H9 (cell line): Measurements from ENCODE around the gene LHPP. TPM values are rescaled to one million over a fixed set of nuclear protein-coding genes. Genes with fewer than 3 reads are reported as not detected.

ENCODE experiments used
- DNase-seq: peaks from one replicate; pipeline ENCODE4 v3.0.0-alpha.2; 2017
- H2AFZ ChIP-seq: one replicate; pipeline ENCODE4 v1.6.1; 2013; ENCODE audit warnings: mild to moderate bottlenecking, low read length, control low read depth, moderate library complexity
- H2AK5ac ChIP-seq: 2 replicates; pipeline ENCODE4 v1.6.1; 2013; ENCODE audit warnings: low read length, control low read depth, mixed read lengths; ENCODE audit not compliant: insufficient read length
- H2BK120ac ChIP-seq: one replicate; pipeline ENCODE4 v1.6.1; 2013; ENCODE audit warnings: low read depth, mild to moderate bottlenecking, low read length, control low read depth, inconsistent platforms; ENCODE audit not compliant: poor library complexity, severe bottlenecking
- H2BK12ac ChIP-seq: 2 replicates; pipeline ENCODE4 v1.6.1; 2013; ENCODE audit warnings: low read length, control low read depth, mixed read lengths, low read depth; ENCODE audit not compliant: insufficient read length
- H2BK15ac ChIP-seq: 2 replicates; pipeline ENCODE4 v1.6.1; 2013; ENCODE audit warnings: low read depth, low read length, control low read depth
- H2BK20ac ChIP-seq: one replicate; pipeline ENCODE4 v1.6.1; 2013; ENCODE audit warnings: low read depth, mild to moderate bottlenecking, low read length, control low read depth, inconsistent platforms; ENCODE audit not compliant: poor library complexity, severe bottlenecking
- H2BK5ac ChIP-seq: 2 replicates; pipeline ENCODE4 v1.6.1; 2013; ENCODE audit warnings: low read length, control low read depth, mixed read lengths; ENCODE audit not compliant: insufficient read length
- H3K14ac ChIP-seq: 2 replicates; pipeline ENCODE4 v1.6.1; 2013; ENCODE audit warnings: low read length, control low read depth; ENCODE audit not compliant: insufficient read depth
- H3K18ac ChIP-seq: 2 replicates; pipeline ENCODE4 v1.6.1; 2013; ENCODE audit warnings: low read depth, mild to moderate bottlenecking, mixed read lengths, low read length, control low read depth; ENCODE audit not compliant: insufficient read length
- H3K23ac ChIP-seq: 2 replicates; pipeline ENCODE4 v1.6.1; 2013; ENCODE audit warnings: low read length, control low read depth, mixed read lengths, low read depth; ENCODE audit not compliant: insufficient read length
- H3K23me2 ChIP-seq: 2 replicates; pipeline ENCODE4 v1.6.1; 2013; ENCODE audit warnings: low read depth, mild to moderate bottlenecking, mixed read lengths, low read length, control low read depth; ENCODE audit not compliant: insufficient read length, poor library complexity, severe bottlenecking
- H3K27ac ChIP-seq: 2 replicates; pipeline ENCODE4 v1.5.1; 2013; ENCODE audit warnings: low read length, control low read depth, mixed read lengths, low read depth; ENCODE audit not compliant: insufficient read length
- H3K27me3 ChIP-seq: 2 replicates; pipeline ENCODE4 v1.6.1; 2013; ENCODE audit warnings: low read length, control low read depth, inconsistent platforms; ENCODE audit not compliant: insufficient read depth
- H3K4ac ChIP-seq: 2 replicates; pipeline ENCODE4 v1.6.1; 2013; ENCODE audit warnings: low read depth, mild to moderate bottlenecking, control low read depth, inconsistent platforms, low read length, moderate library complexity
- H3K4me1 ChIP-seq: 2 replicates; pipeline ENCODE4 v1.6.1; 2013; ENCODE audit warnings: low read length, control low read depth, inconsistent platforms; ENCODE audit not compliant: insufficient read depth
- H3K4me2 ChIP-seq: 2 replicates; pipeline ENCODE4 v1.6.1; 2013; ENCODE audit warnings: low read length, control low read depth, mixed read lengths; ENCODE audit not compliant: insufficient read length, insufficient read depth
- H3K56ac ChIP-seq: 2 replicates; pipeline ENCODE4 v1.6.1; 2013; ENCODE audit warnings: low read depth, mild to moderate bottlenecking, mixed read lengths, low read length, control low read depth; ENCODE audit not compliant: insufficient read length
- H3K79me1 ChIP-seq: 2 replicates; pipeline ENCODE4 v1.6.1; 2013; ENCODE audit warnings: low read depth, mild to moderate bottlenecking, moderate library complexity, low read length, control low read depth, inconsistent platforms; ENCODE audit not compliant: insufficient read depth, poor library complexity, severe bottlenecking
- H3K79me2 ChIP-seq: 2 replicates; pipeline ENCODE4 v1.6.1; 2013; ENCODE audit warnings: low read length, control low read depth, inconsistent platforms; ENCODE audit not compliant: insufficient read depth
- H3K9ac ChIP-seq: 2 replicates; pipeline ENCODE4 v1.6.1; 2013; ENCODE audit warnings: low read length, control low read depth, mixed read lengths; ENCODE audit not compliant: insufficient read length; ENCODE audit errors: extremely low read depth
- H3K9me3 ChIP-seq: one replicate; pipeline ENCODE4 v1.6.1; 2013; ENCODE audit warnings: low read depth, low read length, inconsistent platforms; ENCODE audit not compliant: control insufficient read depth
- H3T11ph ChIP-seq: one replicate; pipeline ENCODE4 v1.6.1; 2013; ENCODE audit warnings: mild to moderate bottlenecking, low read length, control low read depth, inconsistent platforms
- H4K20me1 ChIP-seq: one replicate; pipeline ENCODE4 v1.6.1; 2013; ENCODE audit not compliant: control insufficient read depth, insufficient read length, insufficient read depth
- H4K5ac ChIP-seq: 2 replicates; pipeline ENCODE4 v1.6.1; 2013; ENCODE audit warnings: low read depth, mild to moderate bottlenecking, mixed read lengths, low read length, control low read depth; ENCODE audit not compliant: insufficient read length
- H4K8ac ChIP-seq: replicated peaks from 2 replicates; pipeline ENCODE4 v1.6.1; 2013; ENCODE audit warnings: low read length, control low read depth, mixed read lengths, low read depth; ENCODE audit not compliant: insufficient read length
- H4K91ac ChIP-seq: 2 replicates; pipeline ENCODE4 v1.6.1; 2013; ENCODE audit warnings: low read depth, mild to moderate bottlenecking, moderate library complexity, mixed read lengths, low read length, control low read depth; ENCODE audit not compliant: insufficient read length
- H3K27ac Mint-ChIP-seq, 3 experiments: 2 replicates in 2 of 3; 3 replicates in 1 of 3; pipeline ENCODE4 v1.8.0; 2020 to 2021; ENCODE audit warnings: mixed read lengths in 3 of 3, mild to moderate bottlenecking in 1 of 3, moderate library complexity in 1 of 3
- H3K27me3 Mint-ChIP-seq: 2 replicates; pipeline ENCODE4 v1.8.0; 2021; ENCODE audit warnings: low read depth, mild to moderate bottlenecking, moderate library complexity, mixed read lengths
- H3K36me3 Mint-ChIP-seq, 3 experiments: 2 replicates in 2 of 3; 3 replicates in 1 of 3; pipeline ENCODE4 v1.8.0; 2020 to 2021; ENCODE audit warnings: low read depth in 3 of 3, mixed read lengths in 3 of 3; ENCODE audit not compliant: insufficient read depth in 1 of 3
- H3K4me1 Mint-ChIP-seq, 2 experiments: 2 replicates each; pipeline ENCODE4 v1.8.0; 2020; ENCODE audit warnings: mixed read lengths in 2 of 2
- H3K4me3 Mint-ChIP-seq, 2 experiments: 2 replicates in 1 of 2; 3 replicates in 1 of 2; pipeline ENCODE4 v1.8.0; 2020 to 2021; ENCODE audit warnings: mild to moderate bottlenecking in 2 of 2, mixed read lengths in 2 of 2, moderate library complexity in 1 of 2
- H3K9me3 Mint-ChIP-seq, 2 experiments: 2 replicates in 1 of 2; 3 replicates in 1 of 2; pipeline ENCODE4 v1.8.0; 2020; ENCODE audit warnings: mild to moderate bottlenecking in 2 of 2, mixed read lengths in 2 of 2, moderate library complexity in 1 of 2
- CTCF ChIP-seq: fragments of 200-600 bp; sonication (generic); conservative IDR thresholded peaks from 3 replicates; pipeline ENCODE4 v1.8.0; 2021; ENCODE audit warnings: antibody characterized with exemption, mild to moderate bottlenecking
- WGBS: extraction: QIAGEN DNeasy Blood & Tissue Kit; methylation state at CpG from one replicate; pipeline ENCODE4 v1.1.7; 2013; ENCODE audit warnings: missing lambda C conversion rate, low lambda C conversion rate, mixed read lengths; ENCODE audit not compliant: insufficient read length; ENCODE audit errors: extremely low coverage; 5-methylcytosine and 5-hydroxymethylcytosine counted together
- total RNA-seq: library from RNA; stranded (reverse); gene quantifications from 2 replicates; pipeline ENCODE4 v1.2.1, GENCODE V29; 2021

The LHPP gene
- total RNA-seq, 1 experiment from 2014 or later, result 29.6 TPM

DNA sequence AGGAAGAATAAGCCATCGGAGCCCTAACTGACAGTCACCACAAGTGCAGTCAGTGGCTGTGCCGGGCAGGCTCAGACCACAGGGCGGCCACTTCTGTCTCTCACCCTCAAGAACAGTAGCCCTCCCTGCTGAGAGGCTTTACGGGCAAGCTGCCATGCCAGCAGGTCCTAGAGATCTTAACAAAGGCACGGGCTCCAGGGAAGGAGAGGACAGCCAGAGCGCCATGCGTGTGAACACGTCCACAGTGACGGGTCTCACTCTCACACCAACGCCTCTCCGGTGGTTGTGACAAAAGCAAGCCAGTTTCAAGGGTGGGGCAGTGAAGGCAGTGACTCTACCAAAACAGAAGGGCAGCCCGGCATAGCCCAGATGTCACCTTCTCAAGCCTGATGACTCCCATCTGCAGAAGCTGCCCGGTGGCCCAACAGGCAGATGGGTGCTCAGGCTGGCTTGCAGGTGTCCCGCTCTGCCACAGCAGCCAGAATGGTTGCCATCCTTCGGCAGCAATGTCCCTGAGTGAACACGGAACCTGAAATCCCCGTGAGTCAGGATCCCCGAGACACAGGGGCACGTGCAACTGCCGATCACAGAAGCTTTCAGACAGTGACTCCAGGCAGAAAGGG, 180.6 kb downstream of the LHPP start:
- Histone ChIP-seq H4K91ac (no peak overlapping the region), H3K23ac (no peak overlapping the region), H2BK5ac (no peak overlapping the region), H3K18ac (no peak overlapping the region), H3K23me2 (no peaks in the 10 kb centered on the region), H3K14ac (no peak overlapping the region; the same call in 1 of the 2 replicates), H2BK12ac (no peak overlapping the region), H4K5ac (no peak overlapping the region), H2BK20ac (no peak overlapping the region), H3K56ac (no peak overlapping the region), H3K79me2 (0 out of 2 replicates have a peak, but pooled peaks cover 3% of the 10 kb centered on the region), H3K4me2 (no peak overlapping the region), H3K27ac (no peak overlapping the region), H3T11ph (no peak overlapping the region), H3K27me3 (no peaks in the 10 kb centered on the region), H4K8ac (no peak overlapping the region), H4K20me1 (no peaks in the 10 kb centered on the region), H2AFZ (no peak overlapping the region), H3K9ac (no peak overlapping the region), H2BK120ac (no peak overlapping the region), H3K4me1 (no peaks in the 10 kb centered on the region), H3K9me3 (no peaks in the 10 kb centered on the region), H3K79me1 (no peaks in the 10 kb centered on the region), H2BK15ac (no peak overlapping the region), H2AK5ac (no peak overlapping the region), H3K4ac (no peak overlapping the region)
- DNase-seq, result no peak
- peak overlapping the region in 2 of 3 experiments; percentile 2 to 62; a peak in 4 of 7 replicates for H3K27ac Mint-ChIP-seq
- no peaks in the 10 kb centered on the region for H3K9me3 Mint-ChIP-seq
- WGBS, result no CpG with 5 or more reads among the region's 20 CpGs
- no peaks in the 10 kb centered on the region; a peak in 2 of 7 replicates for H3K36me3 Mint-ChIP-seq
- no peak overlapping the region for H3K4me3 Mint-ChIP-seq
- no peak for TF ChIP-seq CTCF
- H3K4me1 Mint-ChIP-seq, result peaks cover 3 to 11% of the 10 kb centered on the region in 2 experiments; a peak in 3 of 4 replicates
- H3K27me3 Mint-ChIP-seq, result no peaks in the 10 kb centered on the region
